Transverse colon (tissue), 4 donors: ENCODE data around the gene PACRG.

ENCODE experiments used
- CTCF ChIP-seq, 5 experiments: fragments of 200-600 bp in 3 of 5; fragments of 450-650 bp in 2 of 5; sonication (generic) in 3 of 5; IDR thresholded peaks; 1 replicate in 2 of 5; 2 replicates in 3 of 5; pipeline ENCODE4 v1.5.1; 2016 to 2017; ENCODE audit warnings: antibody characterized with exemption in 5 of 5, inconsistent platforms in 3 of 5, mild to moderate bottlenecking in 2 of 5, moderate library complexity in 1 of 5
- EP300 ChIP-seq: sonication (generic); formaldehyde crosslinking; IDR thresholded peaks from one replicate; pipeline ENCODE4 v1.6.1; 2017; ENCODE audit warnings: antibody characterized with exemption, low read depth
- POLR2A ChIP-seq: fragments of 450-650 bp; IDR thresholded peaks from one replicate; pipeline ENCODE4 v1.6.1; 2016; ENCODE audit warnings: antibody characterized with exemption, mild to moderate bottlenecking, moderate library complexity
- POLR2AphosphoS5 ChIP-seq, 3 donors: sonication (generic); formaldehyde crosslinking; IDR thresholded peaks; one replicate each; pipeline ENCODE4 v1.6.1; 2016; ENCODE audit warnings: antibody characterized with exemption in 3 of 3

GRCh38 chr6:163364641-163365040 is 636.9 kb downstream of the PACRG start:
- no peak for TF ChIP-seq CTCF (IDR thresholded peaks at IDR 0.05)
- TF ChIP-seq POLR2AphosphoS5 (IDR thresholded peaks at IDR 0.05), result no peak
- TF ChIP-seq POLR2A, result no peak
- no peak for TF ChIP-seq EP300
